RKO (cell line): ENCODE data around the gene RNU2-63P.
"Not testable (repeated sequence)": the region's sequence is repeated elsewhere in the genome, so short reads cannot be mapped to it uniquely, and the experiment has no call there.

Experiments
- DNase-seq: peaks from one replicate; pipeline ENCODE4 v3.0.0-alpha.2; 2016; ENCODE audit warnings: low spot score

RNU2-63P gene

GRCh38 chr2:88016086-88016959 lies at the start of gene RNU2-63P:
RNU2-63P (minus strand) TSS chr2:88016547.
- DNase-seq: peak; percentile 93

GRCh38 chr2:88061295-88061694 lies 44.9 kb upstream of the RNU2-63P start:
- DNase-seq: no peak

- no peak for DNase-seq
These were observed 44.5 kb upstream of the RNU2-63P start for GRCh38 chr2:88060907-88061275.

GRCh38 chr2:88059979-88060906 lies 43.9 kb upstream of the RNU2-63P start:
- peak; percentile 73 for DNase-seq

- no peak for DNase-seq
These were observed 41.8 kb upstream of the RNU2-63P start for GRCh38 chr2:88058191-88058590.

- DNase-seq: no peak
These were observed 41.1 kb upstream of the RNU2-63P start for GRCh38 chr2:88057437-88057844.

- peak; percentile 95 for DNase-seq
These were observed 39.2 kb upstream of the RNU2-63P start, which contains the start of gene KRCC1 for GRCh38 chr2:88055371-88056128. KRCC1 (minus strand) TSS chr2:88055783; CDS start chr2:88028563, 27,220 bp downstream.

- DNase-seq: peak; percentile 53
These were observed 38.5 kb upstream of the RNU2-63P start for GRCh38 chr2:88054782-88055370.

- peak; percentile 7 for DNase-seq
These were observed 37.8 kb upstream of the RNU2-63P start for GRCh38 chr2:88053934-88054781.

GRCh38 chr2:88053296-88053695 lies 36.9 kb upstream of the RNU2-63P start:
- no peak for DNase-seq

- DNase-seq: no peak
These were observed 35.4 kb upstream of the RNU2-63P start for GRCh38 chr2:88051792-88052191.

- DNase-seq: no peak
These were observed 33.3 kb upstream of the RNU2-63P start for GRCh38 chr2:88049622-88050021.

GRCh38 chr2:88048541-88048940 lies 32.2 kb upstream of the RNU2-63P start:
- no peak for DNase-seq

- DNase-seq: not testable (repeated sequence)
These were observed 29.2 kb upstream of the RNU2-63P start for GRCh38 chr2:88045561-88045960.

- DNase-seq: no peak
These were observed 26.1 kb upstream of the RNU2-63P start for GRCh38 chr2:88042476-88042875.

GRCh38 chr2:88038263-88039105 lies 22.1 kb upstream of the RNU2-63P start:
- DNase-seq: peak; percentile 73

- no peak for DNase-seq
These were observed 20.3 kb upstream of the RNU2-63P start for GRCh38 chr2:88036606-88037005.

- DNase-seq: no peak
These were observed 19.8 kb upstream of the RNU2-63P start for GRCh38 chr2:88036182-88036581.

- DNase-seq: no peak
These were observed 15.8 kb upstream of the RNU2-63P start for GRCh38 chr2:88032070-88032702.
